ENCODE measurements around the gene DGCR6L.
"Not testable (repeated sequence)": the region's sequence is repeated elsewhere in the genome, so short reads cannot be mapped to it uniquely, and the experiment has no call there.

The DGCR6L gene

DNA sequence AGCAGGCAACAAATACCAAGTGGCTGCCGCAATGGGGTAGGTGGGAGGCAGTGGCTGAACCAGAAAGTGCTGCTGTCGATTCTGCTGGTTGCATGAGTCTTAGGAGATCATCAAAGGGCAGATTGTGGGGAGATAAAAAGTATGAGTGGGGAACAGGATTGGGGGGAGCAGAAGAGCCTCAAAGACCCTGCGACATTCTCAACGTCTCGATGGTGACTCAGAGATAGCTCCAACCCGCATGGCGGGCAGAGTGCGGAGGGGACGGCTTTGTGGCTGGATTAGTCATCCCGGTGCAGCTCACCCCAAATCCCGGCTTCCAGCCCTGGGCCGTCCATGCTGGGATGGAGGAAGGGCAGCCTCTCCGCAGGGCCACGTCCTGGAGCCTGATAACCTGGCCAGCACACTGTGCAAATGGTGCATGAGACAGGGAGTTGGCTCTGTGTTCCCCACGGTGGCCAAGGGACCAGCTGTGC lies 40.2 kb downstream of the DGCR6L start:
- Histone ChIP-seq H3K4me3 (replicated peaks; ENCODE audit: insufficient read depth, low read length) (no peak overlapping the region), H3K27ac (replicated peaks) (no peak overlapping the region), H3K27me3 (ENCODE audit: insufficient read depth, poor library complexity, severe bottlenecking) (no peaks in the 10 kb centered on the region)
- TF ChIP-seq, protein P1, sequence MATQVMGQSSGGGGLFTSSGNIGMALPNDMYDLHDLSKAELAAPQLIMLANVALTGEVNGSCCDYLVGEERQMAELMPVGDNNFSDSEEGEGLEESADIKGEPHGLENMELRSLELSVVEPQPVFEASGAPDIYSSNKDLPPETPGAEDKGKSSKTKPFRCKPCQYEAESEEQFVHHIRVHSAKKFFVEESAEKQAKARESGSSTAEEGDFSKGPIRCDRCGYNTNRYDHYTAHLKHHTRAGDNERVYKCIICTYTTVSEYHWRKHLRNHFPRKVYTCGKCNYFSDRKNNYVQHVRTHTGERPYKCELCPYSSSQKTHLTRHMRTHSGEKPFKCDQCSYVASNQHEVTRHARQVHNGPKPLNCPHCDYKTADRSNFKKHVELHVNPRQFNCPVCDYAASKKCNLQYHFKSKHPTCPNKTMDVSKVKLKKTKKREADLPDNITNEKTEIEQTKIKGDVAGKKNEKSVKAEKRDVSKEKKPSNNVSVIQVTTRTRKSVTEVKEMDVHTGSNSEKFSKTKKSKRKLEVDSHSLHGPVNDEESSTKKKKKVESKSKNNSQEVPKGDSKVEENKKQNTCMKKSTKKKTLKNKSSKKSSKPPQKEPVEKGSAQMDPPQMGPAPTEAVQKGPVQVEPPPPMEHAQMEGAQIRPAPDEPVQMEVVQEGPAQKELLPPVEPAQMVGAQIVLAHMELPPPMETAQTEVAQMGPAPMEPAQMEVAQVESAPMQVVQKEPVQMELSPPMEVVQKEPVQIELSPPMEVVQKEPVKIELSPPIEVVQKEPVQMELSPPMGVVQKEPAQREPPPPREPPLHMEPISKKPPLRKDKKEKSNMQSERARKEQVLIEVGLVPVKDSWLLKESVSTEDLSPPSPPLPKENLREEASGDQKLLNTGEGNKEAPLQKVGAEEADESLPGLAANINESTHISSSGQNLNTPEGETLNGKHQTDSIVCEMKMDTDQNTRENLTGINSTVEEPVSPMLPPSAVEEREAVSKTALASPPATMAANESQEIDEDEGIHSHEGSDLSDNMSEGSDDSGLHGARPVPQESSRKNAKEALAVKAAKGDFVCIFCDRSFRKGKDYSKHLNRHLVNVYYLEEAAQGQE (IDR thresholded peaks at IDR 0.05; ENCODE audit: insufficient replicate concordance, low read depth), result no peak
- TF ChIP-seq SPI1 (IDR thresholded peaks at IDR 0.05; ENCODE audit: borderline replicate concordance, low read depth) (no peak), GABPA (IDR thresholded peaks at IDR 0.05; ENCODE audit: low read depth) (no peak), POLR2AphosphoS5 (IDR thresholded peaks at IDR 0.05; ENCODE audit: low read depth) (no peak)
- TF ChIP-seq, protein P2, sequence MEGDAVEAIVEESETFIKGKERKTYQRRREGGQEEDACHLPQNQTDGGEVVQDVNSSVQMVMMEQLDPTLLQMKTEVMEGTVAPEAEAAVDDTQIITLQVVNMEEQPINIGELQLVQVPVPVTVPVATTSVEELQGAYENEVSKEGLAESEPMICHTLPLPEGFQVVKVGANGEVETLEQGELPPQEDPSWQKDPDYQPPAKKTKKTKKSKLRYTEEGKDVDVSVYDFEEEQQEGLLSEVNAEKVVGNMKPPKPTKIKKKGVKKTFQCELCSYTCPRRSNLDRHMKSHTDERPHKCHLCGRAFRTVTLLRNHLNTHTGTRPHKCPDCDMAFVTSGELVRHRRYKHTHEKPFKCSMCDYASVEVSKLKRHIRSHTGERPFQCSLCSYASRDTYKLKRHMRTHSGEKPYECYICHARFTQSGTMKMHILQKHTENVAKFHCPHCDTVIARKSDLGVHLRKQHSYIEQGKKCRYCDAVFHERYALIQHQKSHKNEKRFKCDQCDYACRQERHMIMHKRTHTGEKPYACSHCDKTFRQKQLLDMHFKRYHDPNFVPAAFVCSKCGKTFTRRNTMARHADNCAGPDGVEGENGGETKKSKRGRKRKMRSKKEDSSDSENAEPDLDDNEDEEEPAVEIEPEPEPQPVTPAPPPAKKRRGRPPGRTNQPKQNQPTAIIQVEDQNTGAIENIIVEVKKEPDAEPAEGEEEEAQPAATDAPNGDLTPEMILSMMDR (IDR thresholded peaks at IDR 0.05; ENCODE audit: insufficient read depth, low read length), result no peak
- no peak for DNase-seq (ENCODE audit: low read depth in 1 of 2, low spot score in 1 of 2)

DNA sequence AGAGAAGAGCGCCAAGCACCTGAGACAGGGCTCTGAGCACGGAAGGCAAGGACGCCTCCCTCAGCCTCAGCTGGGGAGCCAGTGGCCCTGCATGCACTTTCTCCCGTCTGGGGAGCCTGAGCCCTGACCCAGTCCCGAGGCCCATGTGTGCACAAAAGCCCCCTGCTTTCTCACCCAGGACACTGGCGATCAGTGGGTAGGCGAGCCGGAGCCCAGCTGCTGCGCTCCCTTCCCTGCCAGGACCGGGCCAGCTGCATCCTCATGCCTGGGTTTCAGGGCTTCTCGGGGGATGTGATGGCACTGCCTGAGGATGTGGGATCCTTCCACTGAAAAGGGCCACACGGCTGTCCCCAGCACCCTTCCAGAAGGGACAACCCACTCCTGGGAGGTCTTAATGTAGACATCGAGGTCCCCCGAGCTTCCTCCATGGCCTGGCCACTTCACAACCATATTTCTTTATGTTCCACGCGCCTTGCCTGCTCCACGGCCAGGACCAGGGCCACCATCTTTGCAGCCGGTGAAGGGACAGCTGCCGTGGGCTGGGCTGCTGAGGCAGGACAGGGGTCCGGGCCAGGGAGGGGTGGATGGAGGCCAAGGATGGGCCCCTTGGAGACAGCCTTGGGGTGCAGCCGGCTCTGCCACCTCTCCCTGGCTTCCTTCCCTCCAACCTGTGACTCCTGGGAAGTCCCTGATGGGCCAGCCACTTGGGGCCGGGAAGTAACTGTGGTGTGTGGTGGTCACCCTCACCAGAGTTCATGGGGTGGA lies 41.0 kb downstream of the DGCR6L start:
- not testable (repeated sequence) for DNase-seq (ENCODE audit: low read depth in 1 of 2, low spot score in 1 of 2); H3K4me3 ChIP-seq (replicated peaks; ENCODE audit: insufficient read depth, low read length); H3K27me3 ChIP-seq (ENCODE audit: insufficient read depth, poor library complexity, severe bottlenecking); H3K27ac ChIP-seq (replicated peaks)

DNA sequence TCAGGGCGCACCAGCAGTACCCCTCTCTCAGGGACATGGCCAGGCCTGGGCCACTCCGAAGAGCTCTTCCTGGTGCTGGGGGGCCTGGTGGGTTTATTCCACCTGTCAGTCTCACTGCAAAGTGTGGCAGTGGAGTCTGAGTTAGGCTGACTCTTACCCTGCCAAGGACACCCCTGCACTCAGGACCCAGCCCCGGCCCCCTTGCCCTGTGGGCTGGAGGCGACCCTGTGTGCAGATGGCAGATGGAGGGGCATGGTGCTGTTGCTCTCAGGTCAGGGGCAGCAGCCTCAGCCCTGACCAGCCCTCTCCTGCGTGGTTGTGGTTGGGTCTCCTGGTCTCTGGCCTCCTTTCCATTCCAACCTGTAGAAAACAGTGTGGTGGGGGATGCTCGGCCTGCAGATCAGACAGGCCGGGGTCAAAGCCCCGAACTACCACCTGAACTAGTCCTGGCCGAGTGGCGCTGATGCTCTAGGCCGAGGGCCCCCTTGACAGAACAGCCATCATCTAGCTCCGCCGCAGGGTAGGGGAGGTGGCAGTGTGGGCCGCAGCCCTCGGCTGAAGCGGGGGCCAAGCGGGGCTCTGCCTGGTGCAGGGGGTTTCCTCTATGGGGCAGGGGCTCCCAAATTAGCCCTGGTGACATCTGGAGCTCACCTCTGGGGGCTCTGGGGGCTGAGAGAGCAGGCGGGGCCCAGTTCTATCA lies 41.8 kb downstream of the DGCR6L start:
- not testable (repeated sequence) for H3K4me3 ChIP-seq (replicated peaks; ENCODE audit: insufficient read depth, low read length); H3K27ac ChIP-seq (replicated peaks); DNase-seq (ENCODE audit: low read depth in 1 of 2, low spot score in 1 of 2); H3K27me3 ChIP-seq (ENCODE audit: insufficient read depth, poor library complexity, severe bottlenecking)

DNA sequence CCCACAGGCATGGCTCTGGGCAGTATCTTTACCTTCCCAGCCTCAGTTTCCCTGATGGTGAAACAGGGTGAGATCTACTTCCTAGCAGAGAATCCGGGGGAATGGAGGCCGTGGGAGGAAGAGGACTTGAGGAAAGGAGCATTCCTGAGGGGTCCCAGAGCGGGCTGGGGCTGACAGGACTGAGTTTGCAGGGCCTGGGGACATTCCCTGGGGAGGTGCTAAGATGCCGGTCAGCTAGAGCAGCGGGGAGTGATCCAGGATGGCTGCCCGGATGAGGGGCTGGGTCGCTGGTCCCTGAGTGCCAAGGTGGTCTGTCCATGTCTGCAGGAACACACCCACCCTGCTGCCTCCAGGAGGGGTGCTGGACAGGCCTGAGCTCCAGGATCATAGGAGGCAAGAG lies 43.4 kb downstream of the DGCR6L start:
- H3K4me3 ChIP-seq (replicated peaks; ENCODE audit: insufficient read depth, low read length), result no peak overlapping the region
- DNase-seq (ENCODE audit: low read depth in 1 of 2, low spot score in 1 of 2), result no peak
- H3K27ac ChIP-seq (replicated peaks), result no peak overlapping the region
- TF ChIP-seq SPI1 (IDR thresholded peaks at IDR 0.05; ENCODE audit: borderline replicate concordance, low read depth) (no peak), GABPA (IDR thresholded peaks at IDR 0.05; ENCODE audit: low read depth) (no peak), POLR2AphosphoS5 (IDR thresholded peaks at IDR 0.05; ENCODE audit: low read depth) (no peak)
- TF ChIP-seq, protein P1 (IDR thresholded peaks at IDR 0.05; ENCODE audit: insufficient replicate concordance, low read depth), result no peak
- TF ChIP-seq, protein P2 (IDR thresholded peaks at IDR 0.05; ENCODE audit: insufficient read depth, low read length), result no peak
- H3K27me3 ChIP-seq (ENCODE audit: insufficient read depth, poor library complexity, severe bottlenecking), result no peaks in the 10 kb centered on the region

Data from HL-60 (cell line).